Upper lobe of left lung (tissue), 4 donors: ENCODE results near the gene MEGF6.

Experiments used
- EP300 ChIP-seq, 4 donors: sonication (generic); formaldehyde crosslinking; IDR thresholded peaks; one replicate each; pipeline ENCODE4 v1.5.1; 2017; ENCODE audit warnings: antibody characterized with exemption in 4 of 4, control low read depth in 2 of 4
- POLR2A ChIP-seq, 4 donors: fragments of 450-650 bp; IDR thresholded peaks; one replicate each; pipeline ENCODE4 v1.5.1; 2016 to 2017; ENCODE audit warnings: antibody characterized with exemption in 4 of 4, mild to moderate bottlenecking in 2 of 4
- POLR2AphosphoS5 ChIP-seq, 2 donors: sonication (generic); formaldehyde crosslinking; IDR thresholded peaks; one replicate each; pipeline ENCODE4 v1.5.1; 2017; ENCODE audit warnings: antibody characterized with exemption in 2 of 2
- TF ChIP-seq, protein P1 (sequence below), 6 experiments: fragments of 450-650 bp in 4 of 6; fragments of 200-600 bp in 2 of 6; sonication (generic) in 2 of 6; IDR thresholded peaks; one replicate each; pipeline ENCODE4 v1.5.1; 2016 to 2019; ENCODE audit warnings: antibody characterized with exemption in 6 of 6

DNA sequence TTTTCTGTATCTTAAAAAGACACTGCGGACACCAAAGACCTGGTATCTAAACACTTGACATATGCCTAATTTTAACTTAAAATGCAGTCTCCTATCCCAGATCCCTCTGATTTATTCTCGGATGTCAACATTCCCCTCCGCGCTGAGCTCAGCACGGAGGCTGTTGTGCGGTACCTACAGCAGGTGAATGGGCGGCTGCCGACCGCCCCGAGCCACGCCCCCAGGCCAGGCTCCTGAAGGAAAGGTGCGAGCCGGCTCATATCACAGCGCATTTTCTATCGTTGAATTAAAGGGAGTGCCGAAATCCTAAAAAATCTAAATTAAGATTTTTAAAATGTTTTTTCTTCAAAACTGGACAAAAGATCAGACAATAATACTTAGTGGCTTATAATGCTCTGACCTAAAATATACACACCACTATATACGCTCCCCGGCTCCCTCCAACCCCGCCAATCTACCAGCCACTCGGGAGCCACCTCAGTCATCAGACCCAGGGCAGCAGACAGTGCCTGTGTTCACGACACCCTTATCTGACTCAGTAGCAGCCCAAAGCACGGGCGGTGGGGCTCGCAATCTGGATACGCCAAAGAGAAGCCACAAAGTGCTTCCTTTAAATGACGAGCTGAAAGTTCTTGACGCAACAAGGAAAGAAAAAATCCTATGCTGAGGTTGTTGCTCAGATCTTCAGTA lies 34.5 kb upstream of the MEGF6 start:
- TF ChIP-seq, protein P1, sequence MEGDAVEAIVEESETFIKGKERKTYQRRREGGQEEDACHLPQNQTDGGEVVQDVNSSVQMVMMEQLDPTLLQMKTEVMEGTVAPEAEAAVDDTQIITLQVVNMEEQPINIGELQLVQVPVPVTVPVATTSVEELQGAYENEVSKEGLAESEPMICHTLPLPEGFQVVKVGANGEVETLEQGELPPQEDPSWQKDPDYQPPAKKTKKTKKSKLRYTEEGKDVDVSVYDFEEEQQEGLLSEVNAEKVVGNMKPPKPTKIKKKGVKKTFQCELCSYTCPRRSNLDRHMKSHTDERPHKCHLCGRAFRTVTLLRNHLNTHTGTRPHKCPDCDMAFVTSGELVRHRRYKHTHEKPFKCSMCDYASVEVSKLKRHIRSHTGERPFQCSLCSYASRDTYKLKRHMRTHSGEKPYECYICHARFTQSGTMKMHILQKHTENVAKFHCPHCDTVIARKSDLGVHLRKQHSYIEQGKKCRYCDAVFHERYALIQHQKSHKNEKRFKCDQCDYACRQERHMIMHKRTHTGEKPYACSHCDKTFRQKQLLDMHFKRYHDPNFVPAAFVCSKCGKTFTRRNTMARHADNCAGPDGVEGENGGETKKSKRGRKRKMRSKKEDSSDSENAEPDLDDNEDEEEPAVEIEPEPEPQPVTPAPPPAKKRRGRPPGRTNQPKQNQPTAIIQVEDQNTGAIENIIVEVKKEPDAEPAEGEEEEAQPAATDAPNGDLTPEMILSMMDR (IDR thresholded peaks at IDR 0.05): no peak
- TF ChIP-seq POLR2A (IDR thresholded peaks at IDR 0.05): no peak
- TF ChIP-seq EP300 (IDR thresholded peaks at IDR 0.05): no peak
- no peak for TF ChIP-seq POLR2AphosphoS5 (IDR thresholded peaks at IDR 0.05)
